Cardiac fibroblast (primary cell): ENCODE measurements around the gene RBM17.

Source experiments
- DNase-seq, 2 donors: peaks; one replicate each; pipeline versions ENCODE4 v3.0.0 to v3.0.0-alpha.2; 2010; ENCODE audit warnings: low read depth in 2 of 2
- H3K4me3 ChIP-seq, 2 donors: replicated peaks in 1 of 2; 1 replicate in 1 of 2; 2 replicates in 1 of 2; pipeline ENCODE4 v1.5.1; 2011; ENCODE audit warnings: low read depth in 2 of 2, low read length in 2 of 2, mild to moderate bottlenecking in 2 of 2, moderate library complexity in 1 of 2
- TF ChIP-seq, protein P1 (sequence below): IDR thresholded peaks from one replicate; pipeline ENCODE4 v1.5.1; 2011; ENCODE audit warnings: low read depth, mild to moderate bottlenecking, low read length, inconsistent platforms

The RBM17 gene

DNA sequence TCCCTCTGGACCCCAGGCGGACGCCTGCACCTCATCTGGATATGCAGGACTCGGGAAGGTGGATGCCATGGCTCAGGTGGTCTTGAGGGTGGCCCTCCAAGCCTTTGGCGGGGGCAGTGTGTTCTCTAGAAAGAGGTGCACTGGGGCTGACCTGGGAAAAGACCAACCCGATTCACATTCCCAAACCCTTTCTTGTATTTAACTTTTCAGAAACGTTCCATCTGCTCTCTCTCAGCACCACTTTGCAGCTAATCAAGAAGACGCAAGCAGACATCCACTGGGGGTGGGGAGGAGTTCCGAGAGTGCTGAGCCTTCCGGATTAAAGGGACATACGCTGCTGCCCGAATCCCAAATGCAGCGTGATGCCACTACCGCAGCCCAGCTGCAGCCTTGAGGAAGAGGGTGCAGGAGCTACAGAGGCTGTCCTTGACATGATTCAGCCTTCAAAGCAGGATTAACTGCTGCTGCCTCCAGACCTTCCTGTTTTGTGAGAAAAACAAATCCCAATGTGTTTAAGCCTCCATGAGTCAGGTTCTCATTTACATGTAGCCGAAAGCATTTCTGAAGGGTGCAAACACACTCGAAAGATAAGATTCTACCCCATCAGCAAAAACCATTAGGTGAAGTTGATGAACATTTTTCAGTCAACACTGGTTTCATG, 39.9 kb downstream of the RBM17 start:
- peak; percentile 53 to 58 for DNase-seq
- TF ChIP-seq, protein P1, sequence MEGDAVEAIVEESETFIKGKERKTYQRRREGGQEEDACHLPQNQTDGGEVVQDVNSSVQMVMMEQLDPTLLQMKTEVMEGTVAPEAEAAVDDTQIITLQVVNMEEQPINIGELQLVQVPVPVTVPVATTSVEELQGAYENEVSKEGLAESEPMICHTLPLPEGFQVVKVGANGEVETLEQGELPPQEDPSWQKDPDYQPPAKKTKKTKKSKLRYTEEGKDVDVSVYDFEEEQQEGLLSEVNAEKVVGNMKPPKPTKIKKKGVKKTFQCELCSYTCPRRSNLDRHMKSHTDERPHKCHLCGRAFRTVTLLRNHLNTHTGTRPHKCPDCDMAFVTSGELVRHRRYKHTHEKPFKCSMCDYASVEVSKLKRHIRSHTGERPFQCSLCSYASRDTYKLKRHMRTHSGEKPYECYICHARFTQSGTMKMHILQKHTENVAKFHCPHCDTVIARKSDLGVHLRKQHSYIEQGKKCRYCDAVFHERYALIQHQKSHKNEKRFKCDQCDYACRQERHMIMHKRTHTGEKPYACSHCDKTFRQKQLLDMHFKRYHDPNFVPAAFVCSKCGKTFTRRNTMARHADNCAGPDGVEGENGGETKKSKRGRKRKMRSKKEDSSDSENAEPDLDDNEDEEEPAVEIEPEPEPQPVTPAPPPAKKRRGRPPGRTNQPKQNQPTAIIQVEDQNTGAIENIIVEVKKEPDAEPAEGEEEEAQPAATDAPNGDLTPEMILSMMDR, result no peak
- no peak overlapping the region for H3K4me3 ChIP-seq

GRCh38 chr10:6130848-6131470, 42.1 kb downstream of the RBM17 start:
- no peak overlapping the region for H3K4me3 ChIP-seq
- DNase-seq, result no peak
- TF ChIP-seq, protein P1, result no peak

DNA sequence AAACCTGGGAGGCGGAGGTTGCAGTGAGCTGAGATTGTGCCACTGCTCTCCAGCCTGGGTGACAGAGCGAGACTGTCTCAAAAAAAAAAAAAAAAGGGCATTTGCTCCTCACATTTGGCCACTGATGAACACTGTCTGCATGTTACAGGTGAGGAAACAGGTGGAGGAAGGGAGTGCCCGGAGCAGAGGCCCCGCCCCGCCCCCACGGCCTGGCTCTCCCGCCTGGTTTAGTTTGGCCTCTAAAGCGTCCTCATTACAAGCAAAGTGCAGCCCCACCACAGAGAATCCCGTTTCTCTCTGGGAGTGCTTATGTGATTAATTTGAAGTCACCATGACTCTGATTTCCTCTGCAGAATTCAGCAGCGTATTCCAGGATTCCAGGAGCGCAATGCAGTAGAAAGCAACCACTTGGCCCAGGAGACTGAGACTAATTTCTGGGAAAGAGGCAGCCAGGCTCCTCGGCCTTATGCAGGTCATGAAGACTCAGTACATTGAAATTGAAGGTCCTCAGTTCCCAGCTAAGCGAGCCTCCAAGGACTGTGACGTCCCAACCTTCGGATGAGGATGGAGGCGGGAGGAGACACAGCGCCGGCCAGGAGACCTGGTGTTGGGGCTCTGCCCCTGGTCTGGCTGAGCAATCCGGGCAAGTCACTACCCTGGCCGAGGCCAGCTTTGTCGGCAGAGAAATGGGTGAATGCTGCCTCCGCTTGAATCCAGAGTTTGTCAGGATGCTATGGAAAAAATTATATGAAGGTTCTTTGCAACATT, 44.7 kb downstream of the RBM17 start:
- DNase-seq, result no peak
- no peak overlapping the region for H3K4me3 ChIP-seq
- TF ChIP-seq, protein P1, result no peak

DNA sequence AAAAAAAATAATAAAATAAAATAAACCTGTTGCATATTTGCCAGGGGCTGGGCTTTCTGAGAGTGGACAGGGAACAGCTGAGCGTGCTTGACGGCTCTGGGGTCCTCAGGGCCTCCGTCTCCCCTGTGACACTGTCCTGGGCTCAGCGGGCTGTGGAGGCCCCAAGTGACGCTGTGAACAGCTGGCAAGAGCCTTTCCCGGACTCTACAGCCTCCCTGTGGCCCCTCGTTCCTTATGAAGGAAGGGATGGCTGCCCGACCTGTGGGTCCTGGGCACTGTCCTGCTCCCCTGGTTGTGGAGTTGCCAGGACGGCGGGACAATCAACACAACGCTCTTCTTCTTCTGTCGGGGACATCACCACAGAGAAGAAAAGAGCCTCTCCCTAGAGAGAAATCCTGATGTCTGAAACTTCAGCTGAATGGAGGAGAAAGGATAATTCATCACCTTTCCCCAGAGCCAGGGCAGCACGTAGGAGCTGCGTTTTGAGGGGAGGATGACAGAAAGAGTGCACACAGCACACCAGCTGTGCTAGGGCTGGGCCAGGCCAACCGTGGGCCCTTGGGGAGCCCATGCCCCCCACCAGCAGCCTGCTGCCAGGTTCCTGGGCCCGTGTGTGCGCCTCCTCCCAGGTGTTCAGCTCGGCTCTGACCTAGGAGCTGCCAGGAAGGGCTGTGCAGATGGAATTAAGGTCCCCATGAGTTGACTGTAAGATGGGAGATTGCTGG, 45.4 kb downstream of the RBM17 start:
- TF ChIP-seq, protein P1, result no peak
- DNase-seq, result no peak
- H3K4me3 ChIP-seq, result no peak overlapping the region

DNA sequence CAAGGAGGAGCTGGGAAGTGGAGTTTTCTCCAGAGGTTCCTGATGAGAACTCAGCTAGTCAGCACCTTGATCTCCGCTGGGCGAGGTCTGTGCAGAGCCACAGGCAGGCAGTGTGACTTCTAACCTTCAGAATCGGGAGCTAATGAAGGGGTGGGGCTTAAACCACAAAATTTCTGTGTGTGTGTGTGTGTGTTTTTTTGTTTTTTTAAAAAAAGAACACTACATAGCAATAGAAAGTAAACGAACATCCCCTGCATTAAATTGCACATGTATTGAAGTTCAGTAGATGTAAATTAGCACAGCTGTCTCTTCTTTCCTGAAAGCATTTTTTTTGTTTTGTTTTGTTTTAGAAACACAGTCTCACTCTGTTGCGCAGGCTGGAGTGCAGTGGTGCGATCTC, 46.2 kb downstream of the RBM17 start:
- no peak for DNase-seq
- H3K4me3 ChIP-seq, result no peak overlapping the region
- TF ChIP-seq, protein P1, result no peak

GRCh38 chr10:6135589-6136168, 46.8 kb downstream of the RBM17 start:
- TF ChIP-seq, protein P1, result no peak
- H3K4me3 ChIP-seq, result no peak overlapping the region
- no peak for DNase-seq
